K562 (cell line): Measurements from ENCODE around the gene CRACDL.

Source experiments
- EZH2 ChIP-seq: IDR thresholded peaks from 2 replicates; pipeline ENCODE4 v1.6.1; 2012; ENCODE audit warnings: low read depth, mild to moderate bottlenecking, inconsistent platforms, low read length, borderline replicate concordance
- HBP1 ChIP-seq: fragments of 450-650 bp; formaldehyde crosslinking; IDR thresholded peaks from 2 replicates; pipeline ENCODE4 v1.4.0; 2022; ENCODE audit warnings: missing genetic modification characterization
- PHB ChIP-seq: fragments of 250-450 bp; sonication (Bioruptor Pico); IDR thresholded peaks from 2 replicates; pipeline ENCODE4 v1.5.0; 2021
- ZBTB34 ChIP-seq: fragments of 250-450 bp; sonication (Bioruptor Pico); IDR thresholded peaks from 2 replicates; pipeline ENCODE4 v1.8.0; 2021; ENCODE audit warnings: mild to moderate bottlenecking, moderate library complexity

- TF ChIP-seq ZBTB34 (CRISPR knock-in tag): no peak
- TF ChIP-seq HBP1 (CRISPR knock-in tag): no peak
- TF ChIP-seq PHB (CRISPR knock-in tag): no peak
- TF ChIP-seq EZH2: no peak
These were observed 187.5 kb downstream of the CRACDL start for GRCh38 chr2:98748292-98749065.
